Neutrophil (primary cell): ENCODE results near the gene SNX14.
"Not testable (repeated sequence)": the region's sequence is repeated elsewhere in the genome, so short reads cannot be mapped to it uniquely, and the experiment has no call there.

Source experiments
- H3K27ac ChIP-seq: fragments of 200-600 bp; sonication (generic); 2 replicates; pipeline ENCODE4 v1.5.1; 2016; ENCODE audit warnings: mild to moderate bottlenecking, moderate library complexity
- H3K27me3 ChIP-seq: fragments of 200-600 bp; sonication (generic); 2 replicates; pipeline ENCODE4 v1.6.0; 2016; ENCODE audit warnings: mild to moderate bottlenecking
- H3K36me3 ChIP-seq: fragments of 200-600 bp; sonication (generic); 2 replicates; pipeline ENCODE4 v1.5.1; 2017
- H3K4me1 ChIP-seq, 2 experiments: fragments of 200-600 bp in 1 of 2; sonication (generic) in 1 of 2; 1 replicate in 1 of 2; 2 replicates in 1 of 2; pipeline versions ENCODE4 v1.5.1 to v1.6.1; 2013 to 2016; ENCODE audit warnings: low read depth in 1 of 2, low read length in 1 of 2, mild to moderate bottlenecking in 1 of 2, moderate library complexity in 1 of 2; ENCODE audit not compliant: control insufficient read depth in 1 of 2, insufficient read depth in 1 of 2
- H3K4me3 ChIP-seq, 2 experiments: fragments of 200-600 bp in 1 of 2; sonication (generic) in 1 of 2; 1 replicate in 1 of 2; 2 replicates in 1 of 2; pipeline ENCODE4 v1.5.1; 2013 to 2016; ENCODE audit warnings: low read depth in 1 of 2, low read length in 1 of 2, mild to moderate bottlenecking in 1 of 2, moderate library complexity in 1 of 2
- H3K9me3 ChIP-seq: fragments of 200-600 bp; sonication (generic); 2 replicates; pipeline ENCODE4 v1.5.1; 2016
- CTCF ChIP-seq: fragments of 200-600 bp; sonication (generic); IDR thresholded peaks from 2 replicates; pipeline ENCODE4 v1.5.1; 2016; ENCODE audit warnings: antibody characterized with exemption

The SNX14 gene

DNA sequence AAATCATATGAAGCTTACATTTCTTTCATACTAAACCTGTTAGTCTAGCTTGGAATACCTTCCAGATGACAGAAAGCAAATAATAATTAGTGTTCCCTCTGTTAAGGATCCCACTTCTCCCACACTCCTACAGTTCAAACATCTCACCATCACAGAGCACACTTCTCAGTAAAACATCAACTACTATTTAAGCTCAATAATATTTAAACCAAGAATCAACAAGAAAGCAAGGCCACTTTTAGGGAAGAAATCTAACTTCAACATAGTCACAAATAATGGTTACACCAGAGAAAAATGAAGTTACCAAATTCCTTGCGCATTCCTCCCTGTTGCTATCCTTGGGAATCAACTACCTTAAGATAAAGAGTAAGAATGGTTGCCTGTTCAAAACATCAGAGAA is 1.6 kb downstream of the SNX14 start:
- Histone ChIP-seq H3K4me1 (peaks cover 29 to 31% of the 10 kb centered on the region in 2 experiments), H3K4me3 (peak overlapping the region in 1 of 2 experiments; percentile 94), H3K36me3 (no peaks in the 10 kb centered on the region), H3K9me3 (no peaks in the 10 kb centered on the region), H3K27ac (peak overlapping the region; percentile 87), H3K27me3 (no peaks in the 10 kb centered on the region)
- TF ChIP-seq CTCF, result no peak

- Histone ChIP-seq H3K9me3 (no peaks in the 10 kb centered on the region), H3K4me1 (peaks cover 30 to 31% of the 10 kb centered on the region in 2 experiments), H3K36me3 (no peaks in the 10 kb centered on the region), H3K27ac (no peak overlapping the region), H3K4me3 (no peak overlapping the region), H3K27me3 (no peaks in the 10 kb centered on the region)
- no peak for TF ChIP-seq CTCF
These were observed 2.5 kb downstream of the SNX14 start for GRCh38 chr6:85591207-85591606.

DNA sequence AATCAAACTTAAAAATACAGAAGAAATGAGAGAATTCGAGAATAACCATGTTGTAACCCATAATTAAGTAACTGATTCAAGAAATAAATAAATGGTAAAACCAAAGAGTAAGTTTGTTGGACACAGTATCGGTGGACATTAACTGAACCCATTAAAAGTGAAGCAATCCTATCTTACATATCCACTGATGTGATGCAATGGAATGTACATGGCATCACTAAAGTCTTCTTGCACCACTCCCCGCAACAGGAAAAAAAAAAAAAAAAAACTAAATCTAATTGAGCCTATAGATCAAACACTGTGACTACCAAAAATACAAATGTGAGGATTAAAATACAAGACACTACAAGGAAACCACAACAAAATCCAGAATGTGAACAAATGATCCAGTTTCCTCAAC is 7.9 kb downstream of the SNX14 start:
- Histone ChIP-seq H3K27me3 (no peaks in the 10 kb centered on the region), H3K4me1 (peaks cover 5 to 10% of the 10 kb centered on the region in 2 experiments), H3K27ac (no peak overlapping the region), H3K36me3 (no peaks in the 10 kb centered on the region), H3K9me3 (peaks cover 4% of the 10 kb centered on the region), H3K4me3 (no peak overlapping the region)
- TF ChIP-seq CTCF, result no peak

DNA sequence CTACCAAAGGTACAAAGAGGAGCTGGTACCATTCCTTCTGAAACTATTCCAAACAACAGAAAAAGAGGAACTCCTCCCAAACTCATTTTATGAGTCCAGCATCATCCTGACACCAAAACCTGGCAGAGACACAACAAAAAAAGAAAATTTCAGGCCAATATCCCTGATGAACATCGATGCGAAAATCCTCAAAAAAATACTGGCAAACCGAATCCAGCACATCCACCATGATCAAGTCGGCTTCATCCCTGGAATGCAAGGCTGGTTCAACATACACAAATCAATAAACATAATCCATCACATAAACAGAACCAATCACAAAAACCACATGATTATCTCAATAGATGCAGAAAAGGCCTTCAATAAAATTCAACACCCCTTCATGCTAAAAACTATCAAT is 10.8 kb downstream of the SNX14 start:
- not testable (repeated sequence) for H3K27ac ChIP-seq, H3K27me3 ChIP-seq, H3K4me3 ChIP-seq, H3K9me3 ChIP-seq, H3K4me1 ChIP-seq, H3K36me3 ChIP-seq

- no peak for TF ChIP-seq CTCF
- no peaks in the 10 kb centered on the region for H3K36me3 ChIP-seq
- no peak overlapping the region for H3K27ac ChIP-seq
- H3K4me1 ChIP-seq, result peaks cover 8 to 15% of the 10 kb centered on the region in 2 experiments
- no peaks in the 10 kb centered on the region for H3K27me3 ChIP-seq
- H3K9me3 ChIP-seq, result peaks cover 4% of the 10 kb centered on the region
- no peak overlapping the region for H3K4me3 ChIP-seq
These were observed 12.1 kb downstream of the SNX14 start for GRCh38 chr6:85581572-85581971.

GRCh38 chr6:85580878-85581267 is 12.8 kb downstream of the SNX14 start:
- TF ChIP-seq CTCF, result no peak
- Histone ChIP-seq H3K4me1 (peaks cover 9 to 16% of the 10 kb centered on the region in 2 experiments), H3K27ac (no peak overlapping the region)

More at GRCh38 chr6:85580878-85581267, 12.8 kb downstream of the SNX14 start:
- no peaks in the 10 kb centered on the region for H3K27me3 ChIP-seq
- peaks cover 4% of the 10 kb centered on the region for H3K9me3 ChIP-seq
- no peak overlapping the region for H3K4me3 ChIP-seq
- no peaks in the 10 kb centered on the region for H3K36me3 ChIP-seq
